GM19025 (cell line): ENCODE measurements around the gene SMAP1.
"Not testable (repeated sequence)": the region's sequence is repeated elsewhere in the genome, so short reads cannot be mapped to it uniquely, and the experiment has no call there.

Experiments
- ATAC-seq: cut with Tn5 transposase; IDR thresholded peaks from one replicate; pipeline ENCODE4 v1.9.1; 2021; ENCODE audit warnings: mild to moderate bottlenecking, low read depth, moderate library complexity; ENCODE audit not compliant: unreplicated experiment

Gene SMAP1

GRCh38 chr6:70735513-70735912, 67.8 kb downstream of the SMAP1 start:
- no peak for ATAC-seq

DNA sequence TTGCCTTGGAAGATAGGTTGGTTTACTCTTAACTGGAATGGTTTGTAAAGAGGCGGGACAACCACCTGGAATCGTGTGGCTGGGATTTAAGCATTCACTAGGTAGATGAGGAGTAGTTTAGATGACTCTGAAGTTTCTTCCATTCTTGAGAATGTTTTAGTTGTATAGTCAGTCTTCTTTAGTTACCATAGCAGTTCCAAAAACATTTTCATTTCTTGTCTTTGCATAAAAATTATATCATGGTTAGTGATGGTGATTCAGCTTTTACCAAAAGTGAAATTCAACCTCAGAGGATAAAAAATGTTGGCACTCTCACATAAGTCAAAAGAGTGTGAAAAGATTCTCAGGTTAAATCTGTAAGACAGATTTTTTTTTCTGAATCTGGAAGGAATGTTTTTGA, 70.3 kb downstream of the SMAP1 start:
- ATAC-seq, result no peak

DNA sequence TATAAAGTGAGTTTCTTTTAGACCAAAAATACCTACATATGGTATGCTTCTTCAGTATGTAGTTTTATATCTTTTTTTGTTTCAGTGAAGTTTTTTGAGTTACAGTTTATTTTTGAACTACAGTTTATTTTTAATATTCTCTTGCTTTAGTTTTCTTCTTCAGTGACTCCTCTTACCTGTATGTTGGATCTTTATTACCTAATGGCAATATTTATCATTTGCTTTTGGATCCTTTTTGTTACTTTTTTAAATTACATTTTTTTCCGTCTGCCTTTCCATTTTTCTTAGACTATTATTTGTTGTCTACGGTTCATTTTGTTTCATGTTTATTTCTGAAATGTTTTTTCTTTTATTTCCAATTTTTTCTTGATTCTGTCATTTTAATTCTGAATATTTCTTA, 71.9 kb downstream of the SMAP1 start:
- no peak for ATAC-seq

- not testable (repeated sequence) for ATAC-seq
These were observed 73.1 kb downstream of the SMAP1 start for GRCh38 chr6:70740746-70741145.

GRCh38 chr6:70742462-70742861, 74.8 kb downstream of the SMAP1 start:
- ATAC-seq, result not testable (repeated sequence)

DNA sequence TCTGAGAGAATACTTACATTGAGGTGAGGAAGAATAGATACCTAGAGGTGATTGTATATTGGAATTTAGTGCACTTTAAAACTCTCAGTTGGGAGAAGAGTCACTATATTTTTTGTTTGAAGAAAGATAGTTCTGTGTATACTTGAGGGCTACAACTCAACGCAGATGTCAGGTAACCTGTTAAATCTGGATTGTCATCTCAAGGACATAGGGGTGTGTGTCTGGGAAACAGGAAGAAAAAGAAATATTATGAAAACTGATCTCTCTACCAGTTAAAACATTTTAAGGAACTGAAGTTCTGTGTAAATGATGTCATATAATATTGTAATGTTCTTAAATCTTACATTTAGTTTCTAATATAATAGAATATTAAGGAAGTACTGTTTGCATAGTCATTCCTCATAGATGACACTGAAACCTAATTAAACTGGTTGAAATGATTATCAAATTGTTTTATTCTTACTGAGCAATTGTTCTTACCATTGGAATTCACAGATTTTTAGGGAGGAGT, 86.2 kb downstream of the SMAP1 start:
- ATAC-seq, result no peak

DNA sequence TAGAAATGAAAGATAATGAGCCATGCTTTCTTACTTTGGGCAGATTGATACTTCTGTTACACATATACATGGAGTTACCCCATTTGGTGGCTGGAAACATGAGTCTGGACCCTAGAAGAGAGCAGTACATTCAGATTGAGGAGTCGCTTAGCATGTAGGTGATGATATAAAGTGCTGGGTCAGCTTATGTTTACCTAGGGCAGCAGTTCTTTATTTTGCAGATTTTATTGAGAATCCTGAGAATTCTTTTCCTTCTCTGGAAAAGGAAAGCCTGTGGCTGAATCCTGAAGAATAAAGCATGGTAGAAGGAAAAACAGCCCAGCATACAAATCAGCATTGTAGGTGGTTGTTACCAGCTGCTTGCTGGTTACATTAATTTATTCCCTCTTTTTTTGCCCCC, 91.2 kb downstream of the SMAP1 start:
- no peak for ATAC-seq

DNA sequence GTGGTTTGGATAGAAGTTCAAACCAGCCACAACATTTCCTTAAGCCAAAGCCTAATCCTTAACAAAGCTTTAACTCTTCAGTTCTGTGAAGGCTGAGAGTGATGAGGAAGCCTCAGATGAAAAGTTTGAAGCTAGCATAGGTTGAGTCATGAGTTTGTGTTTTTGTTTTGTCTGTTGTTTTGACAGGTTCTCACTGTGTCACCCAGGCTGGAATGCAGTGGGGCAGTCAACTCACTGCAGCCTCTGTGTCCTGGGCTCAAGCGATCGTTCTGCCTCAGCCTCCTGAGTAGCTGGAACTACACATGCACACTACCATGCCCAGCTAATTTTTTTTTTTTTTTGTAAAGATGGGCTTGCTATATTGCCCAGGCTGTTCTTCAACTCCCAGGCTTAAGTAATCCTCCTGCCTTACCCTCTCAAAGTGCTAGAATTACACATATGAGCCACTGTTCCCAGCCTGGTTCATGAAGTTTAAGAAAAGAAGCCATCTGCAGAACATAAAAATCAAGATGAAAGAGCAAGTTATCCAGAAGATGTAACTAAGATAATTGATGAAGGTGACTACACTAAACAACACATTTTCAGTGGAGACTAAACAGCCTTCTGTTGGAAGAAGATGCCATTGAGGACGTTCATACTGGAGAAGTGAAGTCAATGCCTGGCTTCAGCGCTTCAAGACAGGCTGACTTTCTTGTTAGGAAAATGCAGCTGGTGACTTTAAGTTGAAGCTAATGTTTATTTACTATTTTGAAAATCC, 96.2 kb downstream of the SMAP1 start:
- no peak for ATAC-seq

- no peak for ATAC-seq
These were observed 97.0 kb downstream of the SMAP1 start for GRCh38 chr6:70764706-70765105.

- not testable (repeated sequence) for ATAC-seq
These were observed 103.7 kb downstream of the SMAP1 start for GRCh38 chr6:70771351-70771750.

GRCh38 chr6:70779934-70780333, 112.3 kb downstream of the SMAP1 start:
- ATAC-seq, result no peak

DNA sequence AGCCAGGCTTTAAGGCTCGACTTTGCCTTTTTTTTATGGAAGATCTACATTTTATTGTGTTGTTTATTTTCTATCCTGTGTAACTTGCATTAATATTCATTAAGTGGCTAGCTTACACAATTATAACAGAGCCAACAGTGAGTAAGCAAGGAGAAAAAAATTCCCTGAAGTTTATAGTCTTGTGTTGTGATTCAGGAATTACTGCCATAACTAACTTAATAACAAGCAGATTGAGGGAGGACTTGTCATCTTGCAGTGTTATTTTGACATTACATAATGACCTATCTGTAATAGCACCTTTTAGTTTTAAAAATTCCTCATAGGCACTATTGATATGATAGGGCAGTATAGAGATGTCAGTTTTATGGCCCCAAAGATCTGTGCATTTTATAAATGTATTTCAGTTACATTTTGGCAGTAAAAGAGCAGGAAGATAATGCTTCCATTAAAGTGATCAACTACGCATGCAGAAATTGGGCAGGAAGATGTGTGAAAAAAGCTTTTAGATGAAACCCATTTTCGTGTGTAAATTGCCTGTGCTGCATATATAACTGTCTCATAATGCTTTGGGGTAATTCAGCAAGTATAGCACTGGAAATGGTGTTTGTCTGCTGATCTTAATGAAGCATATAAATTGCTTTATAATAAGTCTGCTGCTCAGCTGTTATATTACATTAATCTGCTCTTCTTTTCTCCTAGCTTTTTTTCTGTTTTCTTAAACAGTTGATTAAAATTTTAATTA, 123.0 kb downstream of the SMAP1 start:
- ATAC-seq, result no peak

DNA sequence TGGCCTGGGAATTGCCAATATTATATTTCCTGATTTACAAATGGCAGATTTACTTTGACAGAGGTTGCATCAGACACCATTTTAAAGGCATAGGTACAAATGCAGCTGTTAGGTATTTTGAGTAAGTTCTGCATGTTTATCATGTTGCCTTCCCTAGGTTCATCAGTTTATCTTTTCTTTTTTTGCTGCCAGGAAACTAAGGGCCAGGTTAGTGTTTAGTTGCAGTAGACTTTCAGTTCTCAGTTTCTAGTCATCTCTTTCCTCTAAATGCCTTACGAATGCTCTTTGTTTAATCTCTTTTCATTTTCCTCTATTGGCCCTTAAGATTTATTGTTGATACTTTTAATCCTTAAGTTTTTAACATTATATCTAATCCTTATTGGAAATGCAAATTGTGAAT, 129.9 kb downstream of the SMAP1 start:
- no peak for ATAC-seq

DNA sequence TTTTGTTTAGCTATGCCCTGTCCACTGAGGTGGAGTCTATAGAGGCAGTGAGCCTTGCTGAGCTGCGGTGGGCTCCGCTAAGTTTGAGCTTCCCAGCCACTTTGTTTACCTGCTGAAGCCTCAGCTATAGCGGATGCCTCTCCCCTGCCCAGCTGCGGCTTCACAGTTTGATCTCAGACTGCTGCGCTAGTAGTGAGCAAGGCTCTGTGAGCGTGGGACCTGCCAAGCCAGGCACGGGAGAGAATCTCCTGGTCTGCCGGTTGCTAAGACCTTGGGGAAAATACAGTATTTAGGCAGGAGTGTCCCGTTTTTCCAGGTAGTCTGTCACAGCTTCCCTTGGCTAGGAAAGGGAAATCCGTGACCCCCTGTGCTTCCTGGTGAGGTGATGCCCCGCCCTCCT, 138.4 kb downstream of the SMAP1 start:
- no peak for ATAC-seq

DNA sequence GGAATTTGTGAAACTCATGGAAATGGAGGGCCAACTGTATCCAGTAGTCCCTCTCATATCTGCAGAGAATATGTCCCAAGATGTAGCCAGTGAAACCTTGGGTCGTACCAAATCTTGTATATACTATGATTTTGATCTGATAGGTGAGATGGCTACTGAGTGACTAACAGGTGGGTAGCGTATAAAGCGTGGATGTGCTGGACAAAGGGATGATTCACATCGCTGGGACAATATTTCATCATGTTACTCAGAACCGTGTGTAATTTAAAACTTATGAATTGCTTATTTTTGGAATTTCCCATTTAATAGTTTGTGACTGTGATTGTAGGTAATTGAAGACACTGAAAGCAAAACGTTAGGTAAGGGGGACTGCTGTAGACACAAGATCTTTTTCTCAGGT, 144.1 kb downstream of the SMAP1 start:
- no peak for ATAC-seq

GRCh38 chr6:70813885-70814284, 146.2 kb downstream of the SMAP1 start:
- ATAC-seq, result no peak

DNA sequence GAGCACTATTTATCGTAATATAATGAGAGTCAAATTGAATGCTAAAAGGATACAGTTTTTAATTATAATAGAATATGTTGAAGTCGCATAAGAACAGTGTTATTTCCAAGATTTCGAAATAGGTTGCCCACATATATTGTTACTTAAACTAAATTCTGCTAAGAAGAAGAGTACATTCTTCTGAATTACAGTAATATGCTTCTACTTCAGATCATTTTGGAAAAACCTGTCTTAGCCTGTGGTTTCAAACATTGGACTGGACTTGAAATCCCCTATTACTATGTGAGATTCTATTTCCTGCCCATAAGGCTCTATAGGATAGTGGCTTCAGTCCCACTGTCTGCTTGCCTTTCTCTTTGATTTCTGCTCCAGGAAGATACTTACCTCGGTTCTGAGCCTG, 152.0 kb downstream of the SMAP1 start:
- no peak for ATAC-seq

DNA sequence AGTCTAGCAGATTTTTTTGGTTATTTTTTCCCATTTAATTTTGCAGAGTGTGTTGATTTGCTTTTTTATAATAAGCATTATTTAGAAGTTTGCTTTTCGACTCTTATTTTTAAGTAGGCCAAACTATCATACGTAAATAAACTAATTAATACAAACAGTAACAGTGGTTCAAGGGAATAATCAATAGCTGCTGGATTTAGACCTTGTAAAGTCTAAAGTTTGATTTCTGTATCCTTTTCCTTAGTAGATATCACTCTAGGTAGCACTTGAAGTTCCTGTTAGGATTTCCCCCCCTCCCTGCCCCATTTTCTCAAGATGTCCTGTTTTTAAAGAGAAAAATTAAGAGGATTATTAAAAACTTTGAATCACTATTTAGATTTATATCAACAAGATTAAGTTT, 153.1 kb downstream of the SMAP1 start:
- ATAC-seq, result no peak

DNA sequence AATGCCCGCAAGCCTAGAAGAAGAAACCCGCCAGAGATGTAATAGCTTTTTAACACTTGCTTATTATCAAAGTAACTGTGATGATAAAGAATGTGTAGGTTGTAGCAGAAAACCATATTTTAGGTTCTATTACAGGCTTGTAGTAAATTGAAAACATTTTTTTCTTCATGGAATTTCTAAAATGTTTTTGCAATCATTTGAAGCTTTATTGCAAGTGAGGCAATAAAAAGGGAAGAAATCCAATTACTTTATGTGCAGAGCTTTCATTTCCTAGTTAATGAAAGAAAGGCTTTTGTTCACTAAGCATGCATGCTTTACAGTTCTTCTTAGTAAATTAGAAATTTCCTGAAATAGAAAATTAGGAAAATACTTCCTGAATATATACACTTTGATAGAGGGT, 154.1 kb downstream of the SMAP1 start:
- ATAC-seq, result no peak

DNA sequence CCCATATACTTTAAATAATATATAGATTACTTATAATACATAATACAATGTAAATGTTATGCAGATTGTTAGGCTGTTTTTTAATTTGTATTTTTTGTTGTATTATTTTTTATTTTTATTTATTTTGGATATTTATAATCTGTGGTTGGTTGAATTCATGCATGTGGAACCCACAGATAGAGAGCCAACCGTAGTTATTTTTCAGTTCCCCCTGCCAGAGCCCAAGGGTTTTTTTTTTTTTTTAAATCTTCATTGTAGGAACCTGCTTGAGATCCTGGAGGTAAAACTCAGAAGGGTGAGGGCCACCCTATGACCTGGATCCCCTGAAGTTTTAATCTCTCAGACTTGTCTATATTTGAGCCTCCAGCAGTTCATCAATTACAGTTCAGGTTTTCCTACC, 156.0 kb downstream of the SMAP1 start:
- no peak for ATAC-seq

- no peak for ATAC-seq
These were observed 163.7 kb downstream of the SMAP1 start for GRCh38 chr6:70831427-70831826.

DNA sequence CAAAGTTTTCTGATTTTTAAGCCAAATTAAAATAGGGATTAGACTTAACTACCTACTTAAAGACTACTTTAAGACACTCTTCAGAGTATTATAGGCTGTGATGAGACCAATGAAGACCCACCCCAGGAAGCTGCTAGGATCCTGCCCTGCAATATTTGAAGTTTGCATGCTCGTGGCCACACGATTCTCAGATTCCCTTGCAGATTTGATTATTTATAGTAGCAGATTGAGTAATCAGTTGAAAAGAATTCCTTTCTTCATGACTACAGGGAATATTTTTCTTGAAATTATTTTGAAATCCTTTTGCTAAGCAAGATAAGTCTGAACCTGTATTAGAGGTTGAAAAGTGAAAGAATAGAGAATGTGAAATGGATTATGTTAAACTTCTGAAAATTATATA, 166.8 kb downstream of the SMAP1 start:
- no peak for ATAC-seq
